ENCODE data around the gene ARVCF. TPM values are rescaled to one million over a fixed set of nuclear protein-coding genes. Genes with fewer than 3 reads are reported as not detected.
A peak's percentile ranks its signal among the peaks of the same experiment; 100 is the strongest.

The ARVCF gene
- total and polyA plus RNA-seq, 2 of the 8 experiments (the other 6 are each of a cell fraction or from before 2014, with no cell fraction given): 31.0 to 43.2 TPM

- no peak overlapping the region for H3K18ac ChIP-seq (ENCODE audit: extremely low read depth, low read length)
- H2BK15ac ChIP-seq (ENCODE audit: low read length): no peak overlapping the region
- ChIA-PET POLR2A (ENCODE audit: partially characterized antibody) (interaction anchor here (0.8 to 2.6 kb wide), 11 partner anchors 12 to 151 kb away, joined by 3 to 13 read pairs (median 3); partner anchors contain the start of gene DGCR8), CTCF (ENCODE audit: partially characterized antibody) (interaction anchor here (0.7 to 16.2 kb wide), 12 partner anchors 9 to 168 kb away, joined by 3 to 369 read pairs (median 6); partner anchors contain the start of gene TRMT2A)
- H3K9me3 ChIP-seq (ENCODE audit: insufficient read depth in 2 of 2, low read depth in 1 of 2, low read length in 1 of 2): no peaks in the 10 kb centered on the region
- DNase-seq (ENCODE audit: low read depth in 1 of 2, low spot score in 2 of 2) (peak; percentile 86 to 90), FAIRE-seq (peak; percentile 99)
- no peaks in the 10 kb centered on the region; the same call in 1 of the 2 replicates for H3K23me2 ChIP-seq (ENCODE audit: low read depth, low read length)
- H2BK5ac ChIP-seq (ENCODE audit: low read depth, low read length): peak overlapping the region; percentile 86
- peak overlapping the region; percentile 20 to 55; a peak in 2 of 4 replicates for H3K4me2 ChIP-seq (ENCODE audit: insufficient read depth in 1 of 2, low read depth in 2 of 2, low read length in 2 of 2)
- H3K23ac ChIP-seq (ENCODE audit: insufficient read length): no peak overlapping the region
- H3K4me3 ChIP-seq (ENCODE audit: extremely low read depth in 1 of 4, insufficient read depth in 2 of 4, low read depth in 3 of 4, low read length in 4 of 4): no peak overlapping the region; a peak in 1 of 8 replicates
- H3K4ac ChIP-seq (replicated peaks; ENCODE audit: insufficient read length, low read depth, low read length): no peak overlapping the region
- H4K5ac ChIP-seq (ENCODE audit: insufficient read length, low read depth, low read length): no peak overlapping the region
- no peak overlapping the region for H3K9ac ChIP-seq (replicated peaks in 1 of 4; ENCODE audit: extremely low read depth in 1 of 4, low read depth in 3 of 4, low read length in 3 of 4)
- H3K4me1 ChIP-seq (replicated peaks in 1 of 4; ENCODE audit: control insufficient read depth in 3 of 4, insufficient read depth in 4 of 4, low read length in 3 of 4): peaks cover 3 to 15% (median 13%) of the 10 kb centered on the region in 4 experiments; a peak in 6 of 7 replicates
- 64% methylated on average over 11 of the region's 11 CpGs; no CpG with 5 or more reads in 1 of the 2 experiments for WGBS, 2 experiments (ENCODE audit: extremely low coverage in 1 of 2, insufficient coverage in 1 of 2, insufficient read length in 1 of 2, insufficient replicate concordance in 2 of 2, low coverage in 1 of 2, low lambda C conversion rate in 2 of 2, missing lambda C conversion rate in 1 of 2)
- H2AK5ac ChIP-seq (ENCODE audit: low read depth, low read length): no peak overlapping the region
- H4K20me1 ChIP-seq (replicated peaks in 1 of 2; ENCODE audit: control insufficient read depth in 1 of 2, insufficient read depth in 2 of 2, low read length in 2 of 2): peaks cover 11 to 21% of the 10 kb centered on the region in 2 experiments
- H2AFZ ChIP-seq (ENCODE audit: low read length): no peak overlapping the region
- H2BK12ac ChIP-seq (ENCODE audit: low read depth, low read length): no peak overlapping the region
- no peak overlapping the region for H3K14ac ChIP-seq (ENCODE audit: insufficient read length)
- no peaks in the 10 kb centered on the region for H3K79me1 ChIP-seq (ENCODE audit: low read depth, low read length)
- H3K27me3 ChIP-seq (replicated peaks in 1 of 4; ENCODE audit: control insufficient read depth in 3 of 4, extremely low read depth in 1 of 4, insufficient read depth in 3 of 4, low read length in 3 of 4): no peaks in the 10 kb centered on the region
- H2BK120ac ChIP-seq (replicated peaks; ENCODE audit: low read depth, low read length): no peak overlapping the region
- H3K36me3 ChIP-seq (ENCODE audit: control insufficient read depth in 2 of 4, insufficient read depth in 4 of 4, low read length in 3 of 4): peaks cover 8 to 35% (median 15%) of the 10 kb centered on the region in 4 experiments; a peak in 7 of 8 replicates
- H4K8ac ChIP-seq (ENCODE audit: extremely low read depth, insufficient read depth, low read length): no peak overlapping the region
- H3K79me2 ChIP-seq (ENCODE audit: control insufficient read depth in 1 of 2, insufficient read depth in 2 of 2, low read length in 2 of 2): no peaks in the 10 kb centered on the region
- H4K91ac ChIP-seq (replicated peaks; ENCODE audit: insufficient read length, low read length): no peak overlapping the region
- no peak overlapping the region for H3K56ac ChIP-seq (replicated peaks; ENCODE audit: insufficient read length, low read depth, low read length)
- H2BK20ac ChIP-seq (ENCODE audit: low read length): no peak overlapping the region
- H3K27ac ChIP-seq (ENCODE audit: low read depth, low read length): peak overlapping the region; percentile 81
- TF ChIP-seq ZNF274 (IDR thresholded peaks at IDR 0.05; ENCODE audit: borderline replicate concordance, extremely low read depth, low read length) (no peak), KDM1A (IDR thresholded peaks at IDR 0.05; ENCODE audit: borderline replicate concordance, low read length) (peak; percentile 99), SIN3A (conservative IDR thresholded peaks at IDR 0.05 in 1 of 2, IDR thresholded peaks at IDR 0.05 in 1 of 2; ENCODE audit: low read depth in 1 of 2, low read length in 2 of 2) (peak in 1 of 2 experiments; percentile 67; a peak in 1 of 4 replicates), USF2 (IDR thresholded peaks at IDR 0.05; ENCODE audit: low read length) (no peak), SRF (IDR thresholded peaks at IDR 0.05; ENCODE audit: low read depth, low read length) (no peak), SP1 (IDR thresholded peaks at IDR 0.05; ENCODE audit: low read depth, low read length) (peak; percentile 90), POLR2AphosphoS5 (IDR thresholded peaks at IDR 0.05; ENCODE audit: low read depth, low read length) (no peak), JUND (IDR thresholded peaks at IDR 0.05; ENCODE audit: low read length) (no peak), GABPA (IDR thresholded peaks at IDR 0.05; ENCODE audit: borderline replicate concordance, insufficient read depth, low read length) (no peak), RFX5 (IDR thresholded peaks at IDR 0.05; ENCODE audit: borderline replicate concordance, low read depth, low read length) (peak; percentile 65; the same call in 1 of the 2 replicates), EGR1 (IDR thresholded peaks at IDR 0.05; ENCODE audit: borderline replicate concordance, low read depth, low read length) (no peak)
Measured at GRCh38 chr22:19974268-19974861, 42.3 kb downstream of the ARVCF start.
